Measurements from ENCODE around the gene ETV3.

Gene ETV3

GRCh38 chr1:157089789-157090188, 48.4 kb downstream of the ETV3 start:
- no peaks in the 10 kb centered on the region for H3K36me3 ChIP-seq (ENCODE audit: control insufficient read depth, insufficient read depth, low read length)
- H3K4me3 ChIP-seq (ENCODE audit: low read length) = no peak overlapping the region
- no peaks in the 10 kb centered on the region for H3K4me1 ChIP-seq (ENCODE audit: control insufficient read depth, insufficient read depth, low read length)
- H3K27ac ChIP-seq (ENCODE audit: low read depth, low read length) = no peak overlapping the region
- no peaks in the 10 kb centered on the region for H3K27me3 ChIP-seq (ENCODE audit: control insufficient read depth, insufficient read depth, low read length)
- H3K9ac ChIP-seq (ENCODE audit: low read length) = no peak overlapping the region

- no peak overlapping the region for H3K9ac ChIP-seq (ENCODE audit: low read length)
- no peak overlapping the region for H3K4me3 ChIP-seq (ENCODE audit: low read length)
- no peaks in the 10 kb centered on the region for H3K36me3 ChIP-seq (ENCODE audit: control insufficient read depth, insufficient read depth, low read length)
- H3K27ac ChIP-seq (ENCODE audit: low read depth, low read length) = no peak overlapping the region
- H3K4me1 ChIP-seq (ENCODE audit: control insufficient read depth, insufficient read depth, low read length) = no peaks in the 10 kb centered on the region
- H3K27me3 ChIP-seq (ENCODE audit: control insufficient read depth, insufficient read depth, low read length) = no peaks in the 10 kb centered on the region
Observed at GRCh38 chr1:157088607-157089006, 49.6 kb downstream of the ETV3 start.

- Histone ChIP-seq H3K36me3 (ENCODE audit: control insufficient read depth, insufficient read depth, low read length) (no peaks in the 10 kb centered on the region), H3K4me1 (ENCODE audit: control insufficient read depth, insufficient read depth, low read length) (no peaks in the 10 kb centered on the region), H3K27ac (ENCODE audit: low read depth, low read length) (no peak overlapping the region), H3K27me3 (ENCODE audit: control insufficient read depth, insufficient read depth, low read length) (no peaks in the 10 kb centered on the region), H3K9ac (ENCODE audit: low read length) (no peak overlapping the region), H3K4me3 (ENCODE audit: low read length) (no peak overlapping the region)
Observed at GRCh38 chr1:157087030-157087429, 51.2 kb downstream of the ETV3 start.

GRCh38 chr1:157086299-157086698, 51.9 kb downstream of the ETV3 start:
- no peaks in the 10 kb centered on the region for H3K36me3 ChIP-seq (ENCODE audit: control insufficient read depth, insufficient read depth, low read length)
- H3K27ac ChIP-seq (ENCODE audit: low read depth, low read length) = no peak overlapping the region
- no peaks in the 10 kb centered on the region for H3K4me1 ChIP-seq (ENCODE audit: control insufficient read depth, insufficient read depth, low read length)
- no peak overlapping the region for H3K9ac ChIP-seq (ENCODE audit: low read length)
- H3K4me3 ChIP-seq (ENCODE audit: low read length) = no peak overlapping the region
- H3K27me3 ChIP-seq (ENCODE audit: control insufficient read depth, insufficient read depth, low read length) = no peaks in the 10 kb centered on the region

GRCh38 chr1:157085421-157085820, 52.8 kb downstream of the ETV3 start:
- Histone ChIP-seq H3K36me3 (ENCODE audit: control insufficient read depth, insufficient read depth, low read length) (no peaks in the 10 kb centered on the region), H3K9ac (ENCODE audit: low read length) (no peak overlapping the region), H3K4me3 (ENCODE audit: low read length) (no peak overlapping the region), H3K4me1 (ENCODE audit: control insufficient read depth, insufficient read depth, low read length) (no peaks in the 10 kb centered on the region), H3K27ac (ENCODE audit: low read depth, low read length) (no peak overlapping the region), H3K27me3 (ENCODE audit: control insufficient read depth, insufficient read depth, low read length) (no peaks in the 10 kb centered on the region)

GRCh38 chr1:157084720-157085119, 53.5 kb downstream of the ETV3 start:
- no peaks in the 10 kb centered on the region for H3K36me3 ChIP-seq (ENCODE audit: control insufficient read depth, insufficient read depth, low read length)
- no peaks in the 10 kb centered on the region for H3K27me3 ChIP-seq (ENCODE audit: control insufficient read depth, insufficient read depth, low read length)
- H3K4me1 ChIP-seq (ENCODE audit: control insufficient read depth, insufficient read depth, low read length) = no peaks in the 10 kb centered on the region
- no peak overlapping the region for H3K4me3 ChIP-seq (ENCODE audit: low read length)
- H3K27ac ChIP-seq (ENCODE audit: low read depth, low read length) = no peak overlapping the region
- no peak overlapping the region for H3K9ac ChIP-seq (ENCODE audit: low read length)

- no peaks in the 10 kb centered on the region for H3K4me1 ChIP-seq (ENCODE audit: control insufficient read depth, insufficient read depth, low read length)
- H3K9ac ChIP-seq (ENCODE audit: low read length) = no peak overlapping the region
- no peaks in the 10 kb centered on the region for H3K36me3 ChIP-seq (ENCODE audit: control insufficient read depth, insufficient read depth, low read length)
- no peaks in the 10 kb centered on the region for H3K27me3 ChIP-seq (ENCODE audit: control insufficient read depth, insufficient read depth, low read length)
- H3K4me3 ChIP-seq (ENCODE audit: low read length) = no peak overlapping the region
- no peak overlapping the region for H3K27ac ChIP-seq (ENCODE audit: low read depth, low read length)
Observed at GRCh38 chr1:157081707-157082106, 56.5 kb downstream of the ETV3 start.

- no peaks in the 10 kb centered on the region for H3K27me3 ChIP-seq (ENCODE audit: control insufficient read depth, insufficient read depth, low read length)
- H3K36me3 ChIP-seq (ENCODE audit: control insufficient read depth, insufficient read depth, low read length) = no peaks in the 10 kb centered on the region
- H3K27ac ChIP-seq (ENCODE audit: low read depth, low read length) = no peak overlapping the region
- no peak overlapping the region for H3K4me3 ChIP-seq (ENCODE audit: low read length)
- H3K4me1 ChIP-seq (ENCODE audit: control insufficient read depth, insufficient read depth, low read length) = no peaks in the 10 kb centered on the region
- no peak overlapping the region for H3K9ac ChIP-seq (ENCODE audit: low read length)
Observed at GRCh38 chr1:157080714-157081113, 57.5 kb downstream of the ETV3 start.

GRCh38 chr1:157077394-157077793, 60.8 kb downstream of the ETV3 start:
- Histone ChIP-seq H3K9ac (ENCODE audit: low read length) (no peak overlapping the region), H3K27me3 (ENCODE audit: control insufficient read depth, insufficient read depth, low read length) (no peaks in the 10 kb centered on the region), H3K4me3 (ENCODE audit: low read length) (no peak overlapping the region), H3K4me1 (ENCODE audit: control insufficient read depth, insufficient read depth, low read length) (no peaks in the 10 kb centered on the region), H3K36me3 (ENCODE audit: control insufficient read depth, insufficient read depth, low read length) (no peaks in the 10 kb centered on the region), H3K27ac (ENCODE audit: low read depth, low read length) (no peak overlapping the region)

GRCh38 chr1:157073944-157074685, 64.1 kb downstream of the ETV3 start:
- no peak overlapping the region for H3K27ac ChIP-seq (ENCODE audit: low read depth, low read length)
- no peaks in the 10 kb centered on the region for H3K27me3 ChIP-seq (ENCODE audit: control insufficient read depth, insufficient read depth, low read length)
- H3K4me3 ChIP-seq (ENCODE audit: low read length) = peak overlapping the region; percentile 29
- H3K36me3 ChIP-seq (ENCODE audit: control insufficient read depth, insufficient read depth, low read length) = no peaks in the 10 kb centered on the region
- H3K4me1 ChIP-seq (ENCODE audit: control insufficient read depth, insufficient read depth, low read length) = no peaks in the 10 kb centered on the region
- no peak overlapping the region for H3K9ac ChIP-seq (ENCODE audit: low read length)
